Measurements from ENCODE around the gene ADAM15.

ADAM15 gene

DNA sequence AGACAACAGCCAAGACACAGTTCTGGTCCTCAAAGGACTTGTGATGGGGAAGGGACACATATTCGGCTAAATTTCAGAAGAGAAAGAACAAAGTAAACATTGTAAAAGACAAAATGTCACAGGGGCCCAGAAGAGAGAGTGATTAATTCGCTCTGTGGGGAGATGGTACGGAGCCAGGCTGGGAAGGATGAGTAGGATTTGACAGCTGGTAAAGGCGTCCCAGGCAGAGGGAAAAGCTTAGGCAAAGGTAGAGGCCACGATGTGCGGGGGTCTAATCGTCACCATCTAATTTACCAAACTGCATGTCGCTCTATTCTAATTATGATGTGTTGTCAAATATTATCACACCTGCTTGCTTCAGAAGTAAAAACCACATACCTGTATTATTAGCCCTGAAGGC, 59.3 kb downstream of the ADAM15 start:
- H3K9me2 ChIP-seq (replicated peaks; ENCODE audit: insufficient read depth, low read length): no peaks in the 10 kb centered on the region
- H3K4me2 ChIP-seq (ENCODE audit: low read depth, low read length, poor library complexity, severe bottlenecking): no peak overlapping the region
- no peaks in the 10 kb centered on the region for H4K20me1 ChIP-seq (ENCODE audit: low read depth, low read length)
- no peaks in the 10 kb centered on the region for H3K9me3 ChIP-seq (ENCODE audit: insufficient read depth, low read length)
- H2AFZ ChIP-seq (ENCODE audit: low read depth, low read length, severe bottlenecking): no peak overlapping the region
- no peaks in the 10 kb centered on the region for H3K79me2 ChIP-seq (ENCODE audit: insufficient read depth, low read length)
- H3K9ac ChIP-seq (ENCODE audit: low read length): no peak overlapping the region
- no peaks in the 10 kb centered on the region for H3K27me3 ChIP-seq (ENCODE audit: low read length)
- TF ChIP-seq CTCF (IDR thresholded peaks at IDR 0.05; ENCODE audit: insufficient read depth, low read length, poor library complexity, severe bottlenecking) (no peak), EZH2phosphoT487 (conservative IDR thresholded peaks at IDR 0.05; ENCODE audit: low read length) (no peak)
- H3K36me3 ChIP-seq (ENCODE audit: low read length): no peaks in the 10 kb centered on the region
- H3K4me3 ChIP-seq (ENCODE audit: insufficient read depth, low read length, poor library complexity, severe bottlenecking): no peak overlapping the region
- no peaks in the 10 kb centered on the region for H3F3A ChIP-seq (ENCODE audit: insufficient read depth)
- no peak overlapping the region for H3K27ac ChIP-seq (ENCODE audit: low read depth, low read length)

- no peak overlapping the region for H3K27ac ChIP-seq (ENCODE audit: low read depth, low read length)
- H3K79me2 ChIP-seq (ENCODE audit: insufficient read depth, low read length): no peaks in the 10 kb centered on the region
- no peaks in the 10 kb centered on the region for H4K20me1 ChIP-seq (ENCODE audit: low read depth, low read length)
- H3K4me2 ChIP-seq (ENCODE audit: low read depth, low read length, poor library complexity, severe bottlenecking): no peak overlapping the region
- TF ChIP-seq CTCF (IDR thresholded peaks at IDR 0.05; ENCODE audit: insufficient read depth, low read length, poor library complexity, severe bottlenecking) (no peak), EZH2phosphoT487 (conservative IDR thresholded peaks at IDR 0.05; ENCODE audit: low read length) (no peak)
- no peak overlapping the region for H2AFZ ChIP-seq (ENCODE audit: low read depth, low read length, severe bottlenecking)
- no peaks in the 10 kb centered on the region for H3K9me3 ChIP-seq (ENCODE audit: insufficient read depth, low read length)
- no peaks in the 10 kb centered on the region for H3K27me3 ChIP-seq (ENCODE audit: low read length)
- H3K36me3 ChIP-seq (ENCODE audit: low read length): no peaks in the 10 kb centered on the region
- H3F3A ChIP-seq (ENCODE audit: insufficient read depth): no peaks in the 10 kb centered on the region
- H3K9ac ChIP-seq (ENCODE audit: low read length): no peak overlapping the region
- no peaks in the 10 kb centered on the region for H3K9me2 ChIP-seq (replicated peaks; ENCODE audit: insufficient read depth, low read length)
- no peak overlapping the region for H3K4me3 ChIP-seq (ENCODE audit: insufficient read depth, low read length, poor library complexity, severe bottlenecking)
These were observed 59.7 kb downstream of the ADAM15 start for GRCh38 chr1:155110826-155111225.
